ENCODE data around the gene DESI2. TPM values are rescaled to one million over a fixed set of nuclear protein-coding genes. Genes with fewer than 3 reads are reported as not detected.

The DESI2 gene
- total RNA-seq, 1 experiment from 2014 or later = 44.6 TPM

GRCh38 chr1:244640917-244641316 is 12.0 kb upstream of the DESI2 start:
- no peaks in the 10 kb centered on the region for H3K27me3 ChIP-seq (ENCODE audit: insufficient read depth, low read length)
- BruUV-seq (replicated peaks) = no TSS peak
- H3K9ac ChIP-seq (ENCODE audit: low read length) = no peak overlapping the region
- no peaks in the 10 kb centered on the region for H3K36me3 ChIP-seq (ENCODE audit: control insufficient read depth in 1 of 2, insufficient read depth in 2 of 2, low read length in 2 of 2)
- H3K27ac ChIP-seq (ENCODE audit: low read depth, low read length) = no peak overlapping the region
- no peak for TF ChIP-seq EGR1 (IDR thresholded peaks at IDR 0.05; ENCODE audit: low read depth)
- no peak for TF ChIP-seq TCF7L2 (IDR thresholded peaks at IDR 0.05; ENCODE audit: borderline replicate concordance, extremely low read depth, insufficient read depth, insufficient read length)
- TF ChIP-seq, protein P1, sequence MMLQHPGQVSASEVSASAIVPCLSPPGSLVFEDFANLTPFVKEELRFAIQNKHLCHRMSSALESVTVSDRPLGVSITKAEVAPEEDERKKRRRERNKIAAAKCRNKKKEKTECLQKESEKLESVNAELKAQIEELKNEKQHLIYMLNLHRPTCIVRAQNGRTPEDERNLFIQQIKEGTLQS (IDR thresholded peaks at IDR 0.05) = no peak
- TF ChIP-seq CTCF (IDR thresholded peaks at IDR 0.05 in 2 of 3, conservative IDR thresholded peaks at IDR 0.05 in 1 of 3; ENCODE audit: borderline replicate concordance in 1 of 3, insufficient read depth in 1 of 3, low read depth in 2 of 3, low read length in 2 of 3) = no peak
- TF ChIP-seq CBX3 (IDR thresholded peaks at IDR 0.05; ENCODE audit: low read depth) = no peak
- no peak for TF ChIP-seq ZFX (IDR thresholded peaks at IDR 0.05)
- no peak for TF ChIP-seq ZNF274 (IDR thresholded peaks at IDR 0.05; ENCODE audit: low read depth, low read length)
- TF ChIP-seq SIN3A (IDR thresholded peaks at IDR 0.05; ENCODE audit: low read depth) = no peak
- TF ChIP-seq MAX (IDR thresholded peaks at IDR 0.05) = no peak
- TF ChIP-seq POLR2AphosphoS5 (IDR thresholded peaks at IDR 0.05; ENCODE audit: low read depth, low read length) = no peak
- TF ChIP-seq SRF (IDR thresholded peaks at IDR 0.05; ENCODE audit: low read depth) = no peak
- TF ChIP-seq REST (IDR thresholded peaks at IDR 0.05; ENCODE audit: low read depth) = no peak
- TF ChIP-seq YY1 (IDR thresholded peaks at IDR 0.05; ENCODE audit: extremely low read depth, insufficient replicate concordance, low read depth, low read length) = no peak
- no peak for TF ChIP-seq JUND (IDR thresholded peaks at IDR 0.05)
- TF ChIP-seq FOSL1 (IDR thresholded peaks at IDR 0.05; ENCODE audit: low read depth) = no peak
- TF ChIP-seq SP1 (IDR thresholded peaks at IDR 0.05; ENCODE audit: low read depth) = no peak
- no peaks in the 10 kb centered on the region for H3K9me3 ChIP-seq (ENCODE audit: control insufficient read depth in 1 of 2, insufficient read depth in 1 of 2, low read depth in 1 of 2, low read length in 2 of 2)
- no peak for DNase-seq (ENCODE audit: low read depth, low spot score)
- no peaks in the 10 kb centered on the region for H4K20me1 ChIP-seq (ENCODE audit: insufficient read depth)
- no peaks in the 10 kb centered on the region for H3K4me1 ChIP-seq (ENCODE audit: control insufficient read depth in 1 of 2, insufficient read depth in 2 of 2, low read length in 2 of 2)
- no peaks in the 10 kb centered on the region for H3K9me2 ChIP-seq (ENCODE audit: insufficient read depth)
- no peak overlapping the region for H3K4me3 ChIP-seq (replicated peaks in 1 of 2; ENCODE audit: low read depth in 1 of 2, low read length in 2 of 2)
- intact Hi-C loops (cut with micrococcal nuclease) = no loop called here
- no peaks in the 10 kb centered on the region for H3K79me2 ChIP-seq (ENCODE audit: insufficient read depth, low read length)
- ATAC-seq = no peak
- ChIA-PET CTCF (no interaction called here), RAD21 (ENCODE audit: low non-redundant PET in 1 of 2, low total read pairs in 2 of 2, uncharacterized antibody in 2 of 2, unreplicated experiment in 2 of 2) (no interaction called here), POLR2A (no interaction called here)
- no peak overlapping the region for H3K4me2 ChIP-seq (ENCODE audit: low read length)
- H2AFZ ChIP-seq (ENCODE audit: low read depth, low read length, poor library complexity, severe bottlenecking) = no peak overlapping the region

All from HCT116 (cell line).